Common myeloid progenitor, CD34-positive (primary cell): ENCODE measurements around the gene TRIM9.
A peak's percentile ranks its signal among the peaks of the same experiment; 100 is the strongest.

Experiments used
- CTCF ChIA-PET: fragments of 350-600 bp; sonication (Branson Sonifier 250); formaldehyde crosslinking; loops from one replicate; lab custom pipeline; 2021; ENCODE audit warnings: antibody characterized with exemption; lab: Charles Lee
- POLR2A ChIA-PET: fragments of 350-600 bp; sonication (Branson Sonifier 250); formaldehyde crosslinking; loops from one replicate; lab custom pipeline; 2021; ENCODE audit warnings: antibody characterized with exemption; lab: Charles Lee
- DNase-seq, 3 donors: peaks; one replicate each; pipeline versions ENCODE4 v3.0.0 to v3.0.0-alpha.2; 2013
- H3K27ac ChIP-seq, 2 experiments: 1 replicate in 1 of 2; 2 replicates in 1 of 2; pipeline ENCODE4 v1.7.0; 2013; ENCODE audit warnings: inconsistent platforms in 2 of 2, low read length in 2 of 2, mild to moderate bottlenecking in 2 of 2, low read depth in 1 of 2, moderate library complexity in 1 of 2; ENCODE audit not compliant: severe bottlenecking in 2 of 2, insufficient read depth in 1 of 2, poor library complexity in 1 of 2
- H3K27me3 ChIP-seq, 5 experiments: replicated peaks in 2 of 5; 1 replicate in 3 of 5; 2 replicates in 2 of 5; pipeline versions ENCODE4 v1.6.1 to v1.7.0; 2013; ENCODE audit warnings: low read length in 4 of 5, mild to moderate bottlenecking in 2 of 5, moderate library complexity in 2 of 5, inconsistent platforms in 1 of 5; ENCODE audit not compliant: insufficient read depth in 5 of 5, control insufficient read depth in 4 of 5
- H3K36me3 ChIP-seq, 4 experiments: 1 replicate in 2 of 4; 2 replicates in 2 of 4; pipeline versions ENCODE4 v1.6.1 to v1.7.0; 2013; ENCODE audit warnings: low read length in 3 of 4, control low read depth in 1 of 4, mild to moderate bottlenecking in 1 of 4; ENCODE audit not compliant: control insufficient read depth in 4 of 4, insufficient read depth in 4 of 4
- H3K4me1 ChIP-seq, 4 experiments: 1 replicate in 3 of 4; 2 replicates in 1 of 4; pipeline versions ENCODE4 v1.6.1 to v1.7.1; 2013; ENCODE audit warnings: low read length in 3 of 4, mild to moderate bottlenecking in 3 of 4, control low read depth in 1 of 4, inconsistent platforms in 1 of 4, moderate library complexity in 1 of 4; ENCODE audit not compliant: control insufficient read depth in 4 of 4, insufficient read depth in 4 of 4; ENCODE audit errors: control extremely low read depth in 1 of 4
- H3K4me3 ChIP-seq, 7 experiments: 1 replicate in 4 of 7; 2 replicates in 3 of 7; pipeline versions ENCODE4 v1.5.1 to v1.7.0; 2013; ENCODE audit warnings: mild to moderate bottlenecking in 7 of 7, low read length in 6 of 7, moderate library complexity in 6 of 7, inconsistent platforms in 2 of 7, low read depth in 2 of 7, control low read depth in 1 of 7; ENCODE audit not compliant: insufficient read depth in 4 of 7, control insufficient read depth in 1 of 7; ENCODE audit errors: extremely low read depth in 1 of 7
- H3K9me3 ChIP-seq, 5 experiments: 1 replicate in 4 of 5; 2 replicates in 1 of 5; pipeline versions ENCODE4 v1.6.1 to v1.7.1; 2013; ENCODE audit warnings: low read length in 4 of 5, mild to moderate bottlenecking in 2 of 5, inconsistent platforms in 1 of 5, low read depth in 1 of 5, moderate library complexity in 1 of 5; ENCODE audit not compliant: control insufficient read depth in 4 of 5, insufficient read depth in 2 of 5; ENCODE audit errors: control extremely low read depth in 1 of 5
- WGBS: methylation state at CpG from one replicate; pipeline ENCODE4 v1.1.5; 2013; ENCODE audit not compliant: insufficient coverage; 5-methylcytosine and 5-hydroxymethylcytosine counted together

TRIM9 gene

DNA sequence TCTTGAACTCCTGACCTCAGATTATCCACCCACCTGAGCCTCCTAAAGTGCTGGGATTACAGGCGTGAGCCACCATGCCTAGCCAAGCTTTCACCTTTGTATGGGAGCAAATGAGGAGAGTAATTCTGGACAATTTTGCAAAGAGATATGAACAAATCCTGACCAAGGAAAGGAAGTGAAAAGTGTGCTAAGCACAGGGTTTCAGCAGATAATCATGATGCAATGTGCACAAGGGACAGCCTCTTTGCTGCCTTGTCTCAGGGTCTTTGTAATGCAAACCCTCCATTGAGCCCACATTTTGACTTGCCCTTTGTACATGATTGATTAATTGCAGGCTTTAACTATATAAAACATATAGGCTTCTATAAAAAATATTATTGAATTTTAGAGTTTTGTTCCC is 141.4 kb downstream of the TRIM9 start:
- Histone ChIP-seq H3K36me3 (no peaks in the 10 kb centered on the region), H3K4me3 (no peak overlapping the region), H3K27ac (no peak overlapping the region), H3K4me1 (peaks cover 0 to 10% (median 4%) of the 10 kb centered on the region in 4 experiments), H3K27me3 (no peaks in the 10 kb centered on the region), H3K9me3 (no peaks in the 10 kb centered on the region)
- ChIA-PET CTCF (interaction anchor here (0.6 to 4.8 kb wide), 5 partner anchors 9 to 269 kb away, joined by 3 to 20 read pairs (median 5); partner anchors contain the start of gene PYGL), POLR2A (no interaction called here)
- 100% methylated on average over 1 of the region's 1 CpG for WGBS
- no peak for DNase-seq

DNA sequence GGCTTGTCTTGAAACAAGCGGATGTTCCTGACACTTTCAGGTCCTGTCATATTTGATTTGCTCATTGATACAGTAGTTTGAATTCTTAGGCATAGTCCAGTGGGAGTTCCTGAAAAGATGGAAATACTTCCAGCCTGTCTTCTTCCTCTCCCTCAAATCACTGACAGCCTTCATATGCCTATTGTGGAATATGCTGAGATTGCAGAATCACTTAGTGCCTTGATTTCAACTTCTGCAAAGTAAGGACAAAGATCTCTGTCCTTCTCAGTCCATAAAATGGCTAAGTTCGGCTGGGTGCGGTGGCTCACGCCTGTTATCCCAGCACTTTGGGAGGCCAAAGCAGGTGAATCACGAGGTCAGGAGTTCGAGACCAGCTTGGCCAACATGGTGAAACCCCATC is 143.9 kb downstream of the TRIM9 start:
- DNase-seq, result no peak
- Histone ChIP-seq H3K4me3 (no peak overlapping the region), H3K4me1 (peaks cover 0 to 7% (median 4%) of the 10 kb centered on the region in 4 experiments), H3K36me3 (peaks cover 0 to 2% (median 0%) of the 10 kb centered on the region in 4 experiments), H3K9me3 (no peaks in the 10 kb centered on the region), H3K27ac (no peak overlapping the region), H3K27me3 (no peaks in the 10 kb centered on the region)
- POLR2A ChIA-PET, result no interaction called here
- WGBS, result 100% methylated on average over 4 of the region's 6 CpGs
- CTCF ChIA-PET, result no interaction called here

DNA sequence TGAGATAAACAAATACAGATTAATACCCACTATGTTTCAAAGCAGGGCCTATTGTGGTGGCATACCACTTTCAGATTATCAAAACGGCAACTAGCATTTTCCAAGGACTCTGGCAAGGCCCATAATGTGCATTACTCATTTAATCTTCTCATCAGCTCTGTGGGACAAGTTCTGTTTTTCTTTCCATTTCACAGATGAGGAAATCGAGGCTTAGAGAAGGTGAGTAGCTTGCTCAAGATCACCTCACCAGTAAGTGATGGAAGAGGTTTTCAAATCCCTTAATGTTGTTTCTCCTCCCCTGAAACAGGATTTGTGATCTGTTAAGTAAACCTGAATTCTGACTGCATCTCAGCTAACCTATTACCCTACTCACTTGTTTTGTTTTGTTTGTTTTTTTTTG is 146.7 kb downstream of the TRIM9 start:
- Histone ChIP-seq H3K4me1 (peaks cover 0 to 19% (median 13%) of the 10 kb centered on the region in 4 experiments), H3K27ac (no peak overlapping the region), H3K36me3 (peaks cover 0 to 2% (median 0%) of the 10 kb centered on the region in 4 experiments), H3K27me3 (no peaks in the 10 kb centered on the region), H3K4me3 (no peak overlapping the region), H3K9me3 (no peaks in the 10 kb centered on the region)
- 100% methylated on average over 1 of the region's 2 CpGs for WGBS
- ChIA-PET CTCF (interaction anchor here (0.6 to 2.0 kb wide), 4 partner anchors 13 to 270 kb away, joined by 3 to 5 read pairs (median 3); no protein-coding TSS in a partner anchor), POLR2A (no interaction called here)
- DNase-seq, result no peak

DNA sequence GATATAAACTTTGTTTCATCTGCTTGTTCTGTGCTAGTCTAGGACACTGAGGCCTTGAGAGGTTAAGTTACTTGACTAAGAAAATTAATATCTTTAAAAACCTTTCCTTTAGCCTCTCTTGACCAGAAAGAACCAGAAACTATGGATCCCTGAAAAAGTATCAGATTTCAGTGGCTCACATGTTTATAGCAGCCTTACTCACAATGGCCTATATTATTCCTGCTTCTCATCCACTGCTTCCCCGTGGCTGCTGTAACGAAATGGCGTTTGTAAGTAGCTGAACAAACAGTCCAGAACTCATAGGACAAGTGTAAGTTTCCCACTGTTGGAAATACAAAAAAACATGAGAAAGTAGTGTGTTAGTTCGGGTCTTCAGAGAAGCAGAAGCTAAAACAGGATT is 147.5 kb downstream of the TRIM9 start:
- no peak for DNase-seq
- WGBS, result 96% methylated on average over 4 of the region's 4 CpGs
- H3K4me1 ChIP-seq, result peaks cover 0 to 25% (median 18%) of the 10 kb centered on the region in 4 experiments
- H3K9me3 ChIP-seq, result no peaks in the 10 kb centered on the region
- H3K27me3 ChIP-seq, result no peaks in the 10 kb centered on the region
- ChIA-PET CTCF (interaction anchor here (0.9 kb wide), 1 partner anchor 12 kb away, joined by 3 read pairs; no protein-coding TSS in a partner anchor), POLR2A (no interaction called here)
- H3K27ac ChIP-seq, result no peak overlapping the region
- no peak overlapping the region for H3K4me3 ChIP-seq
- H3K36me3 ChIP-seq, result peaks cover 0 to 2% (median 0%) of the 10 kb centered on the region in 4 experiments

DNA sequence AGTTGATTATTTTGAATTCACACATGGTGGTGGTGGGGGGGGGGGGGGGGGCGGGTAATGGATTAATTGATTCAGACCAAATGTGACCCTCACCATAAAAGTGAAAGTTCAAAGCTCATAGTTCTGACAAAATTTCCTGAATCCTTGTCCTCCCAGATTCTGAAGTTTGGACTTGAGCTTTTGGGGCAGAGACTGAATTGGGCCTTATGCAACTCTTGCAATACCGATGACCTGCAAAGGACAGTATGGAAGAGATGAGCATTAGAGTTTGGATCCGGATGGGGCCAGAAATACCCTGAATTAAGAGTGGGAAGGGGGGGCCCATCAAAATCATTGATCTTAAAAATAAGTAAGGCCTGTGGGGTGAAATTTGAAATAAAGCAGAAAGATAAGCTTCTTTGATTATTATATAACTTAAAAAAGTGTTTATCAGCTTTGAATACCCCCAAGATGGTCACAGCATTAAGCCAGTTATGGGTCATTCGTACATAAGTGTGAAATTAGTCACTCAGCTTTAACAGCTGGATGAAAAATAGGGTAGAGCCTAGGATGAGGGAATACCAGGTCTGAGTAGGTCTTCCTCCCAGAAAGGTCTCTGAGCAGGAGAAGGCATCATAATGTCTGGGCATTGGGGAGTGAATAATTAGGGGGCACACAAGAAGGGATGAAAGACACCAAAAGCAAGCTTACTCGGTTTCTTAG is 148.5 kb downstream of the TRIM9 start:
- Histone ChIP-seq H3K4me1 (peaks cover 0 to 25% (median 18%) of the 10 kb centered on the region in 4 experiments), H3K9me3 (no peaks in the 10 kb centered on the region), H3K4me3 (no peak overlapping the region), H3K27me3 (no peaks in the 10 kb centered on the region), H3K36me3 (peaks cover 0 to 7% (median 3%) of the 10 kb centered on the region in 4 experiments), H3K27ac (no peak overlapping the region)
- DNase-seq, result no peak
- WGBS, result 100% methylated on average over 2 of the region's 5 CpGs
- ChIA-PET POLR2A (no interaction called here), CTCF (interaction anchor here (0.8 kb wide), 1 partner anchor 11 kb away, joined by 3 read pairs; no protein-coding TSS in a partner anchor)

DNA sequence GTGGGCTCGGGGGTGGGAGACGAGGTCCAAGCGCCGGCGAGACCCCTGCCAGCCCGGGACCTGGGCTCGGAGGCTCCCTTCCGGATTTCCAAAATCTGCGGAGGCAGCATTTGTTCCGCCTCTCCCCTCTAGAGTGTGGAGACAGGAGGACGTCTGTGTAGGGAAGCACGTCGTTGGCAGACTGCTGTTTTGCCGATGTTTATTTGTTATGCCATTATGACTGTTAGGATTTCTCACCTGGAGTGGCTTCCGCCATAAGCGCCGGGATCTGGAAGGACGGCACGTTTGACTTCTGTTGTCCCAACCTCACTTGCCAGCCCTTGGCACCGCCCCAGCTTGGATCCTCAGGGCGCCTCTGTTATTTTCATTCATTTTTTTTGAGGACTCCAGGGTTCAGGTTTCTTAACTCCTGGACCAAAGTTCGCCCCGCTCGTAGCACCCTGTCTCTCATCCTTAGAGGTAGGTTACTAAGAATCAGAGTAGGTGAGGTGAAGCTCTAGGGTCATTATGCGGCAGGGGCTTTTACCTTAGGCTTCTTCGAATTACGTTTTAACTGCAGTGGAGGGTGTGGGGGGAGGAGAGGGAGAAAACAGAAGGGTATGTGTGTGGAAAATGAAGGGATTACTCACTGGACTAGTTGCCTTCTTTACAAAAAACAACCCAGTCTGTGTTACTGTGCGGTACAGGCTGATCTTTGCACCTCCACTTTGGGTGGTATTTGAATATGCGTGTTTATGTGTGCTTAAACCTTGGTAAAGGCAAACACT is 150.1 kb downstream of the TRIM9 start:
- Histone ChIP-seq H3K36me3 (peaks cover 0 to 18% (median 6%) of the 10 kb centered on the region in 4 experiments), H3K27me3 (no peaks in the 10 kb centered on the region), H3K4me3 (peak overlapping the region; percentile 84 to 94 (median 86)), H3K4me1 (peaks cover 0 to 33% (median 20%) of the 10 kb centered on the region in 4 experiments), H3K27ac (peak overlapping the region in 1 of 2 experiments; percentile 32), H3K9me3 (no peaks in the 10 kb centered on the region)
- ChIA-PET POLR2A (no interaction called here), CTCF (interaction anchor here (1.4 to 1.7 kb wide), 3 partner anchors 9 to 14 kb away, joined by 4 to 5 read pairs (median 5); no protein-coding TSS in a partner anchor)
- WGBS, result 3% methylated on average over 16 of the region's 29 CpGs
- peak in 2 of 3 donors; percentile 32 to 49 for DNase-seq
